WERI-Rb-1 (cell line): ENCODE measurements around the gene NTRK2.

ENCODE experiments used
- DNase-seq: peaks from one replicate; pipeline ENCODE4 v3.0.0-alpha.2; 2020
- H3K27ac ChIP-seq: fragments of 250-450 bp; sonication (Bioruptor Pico); 2 replicates; pipeline ENCODE4 v1.5.1; 2020; ENCODE audit warnings: mild to moderate bottlenecking, moderate library complexity
- H3K27me3 ChIP-seq: fragments of 250-450 bp; sonication (Bioruptor Pico); 2 replicates; pipeline ENCODE4 v1.5.1; 2021; ENCODE audit warnings: mild to moderate bottlenecking, low read depth, moderate library complexity; ENCODE audit not compliant: insufficient read depth, severe bottlenecking
- H3K36me3 ChIP-seq: fragments of 250-450 bp; sonication (Bioruptor Pico); 2 replicates; pipeline ENCODE4 v1.5.1; 2020; ENCODE audit warnings: mild to moderate bottlenecking, moderate library complexity
- H3K4me3 ChIP-seq: 2 replicates; pipeline ENCODE4 v1.5.1; 2011; ENCODE audit warnings: low read depth, mild to moderate bottlenecking, control low read depth, low read length
- H3K9me3 ChIP-seq: fragments of 250-450 bp; sonication (Bioruptor Pico); 2 replicates; pipeline ENCODE4 v1.5.1; 2021; ENCODE audit warnings: mild to moderate bottlenecking, moderate library complexity; ENCODE audit not compliant: severe bottlenecking
- CTCF ChIP-seq: IDR thresholded peaks from 2 replicates; pipeline ENCODE4 v1.5.1; 2011; ENCODE audit warnings: low read depth, mild to moderate bottlenecking, control low read depth, inconsistent platforms, low read length

Gene NTRK2

DNA sequence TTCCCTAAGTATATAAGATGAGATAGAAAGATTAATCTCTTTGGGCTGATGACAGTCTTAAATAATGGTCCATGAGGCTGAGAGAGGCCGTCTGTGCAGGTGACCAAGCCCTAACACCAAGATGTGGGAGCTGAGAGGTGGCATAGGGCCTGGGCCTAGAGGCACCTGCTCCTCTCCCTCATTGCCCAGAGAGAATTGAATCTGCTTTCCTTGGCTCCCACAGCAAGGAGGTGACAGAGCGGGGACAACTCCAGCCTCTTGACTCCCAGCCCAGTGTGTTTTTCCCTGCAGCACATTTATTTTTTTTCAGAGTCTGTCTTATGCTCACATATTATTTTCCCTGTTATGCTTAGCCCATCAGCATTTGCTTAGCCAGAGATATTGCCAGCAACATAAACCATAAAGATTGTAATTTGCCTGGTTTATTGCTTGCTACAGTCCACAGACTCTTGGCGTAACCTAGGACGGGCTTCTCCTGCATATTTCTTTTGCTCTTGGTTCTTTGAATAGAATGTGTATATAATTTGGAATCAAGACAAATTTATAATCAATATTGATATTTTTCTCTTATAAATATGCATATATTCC lies 105.6 kb downstream of the NTRK2 start:
- no peak overlapping the region for H3K27ac ChIP-seq
- no peak for TF ChIP-seq CTCF
- DNase-seq, result no peak

DNA sequence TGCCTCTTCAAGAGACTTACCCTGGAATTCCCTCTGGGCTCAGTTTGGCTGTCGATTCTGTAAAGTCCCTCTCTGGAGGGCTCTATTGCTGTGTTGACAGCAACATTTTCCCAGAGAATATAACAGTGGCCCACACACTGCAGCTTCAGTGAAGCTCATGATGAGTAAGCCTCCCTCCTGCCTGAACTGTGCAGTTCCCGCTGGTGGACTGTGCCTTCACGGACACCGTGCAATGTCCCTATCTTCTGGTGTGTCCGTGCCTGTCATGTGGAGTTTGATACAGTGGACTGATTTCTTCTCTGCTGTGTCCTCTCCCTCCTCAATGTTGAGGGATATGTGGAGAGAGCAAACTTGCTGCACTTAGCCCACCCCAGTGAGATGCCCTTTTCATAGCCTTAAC lies 109.0 kb downstream of the NTRK2 start:
- no peak for TF ChIP-seq CTCF
- Histone ChIP-seq H3K27ac (no peak overlapping the region), H3K9me3 (no peaks in the 10 kb centered on the region)

More for the DNA sequence above, 105.6 kb downstream of the NTRK2 start:
- Histone ChIP-seq H3K9me3 (no peaks in the 10 kb centered on the region), H3K36me3 (no peaks in the 10 kb centered on the region), H3K27me3 (peaks cover 72% of the 10 kb centered on the region), H3K4me3 (no peak overlapping the region)

GRCh38 chr9:84779883-84780282 lies 110.4 kb downstream of the NTRK2 start:
- no peak overlapping the region for H3K27ac ChIP-seq
- no peak for TF ChIP-seq CTCF

More for the DNA sequence above, 109.0 kb downstream of the NTRK2 start:
- H3K4me3 ChIP-seq, result no peak overlapping the region
- no peak for DNase-seq
- no peaks in the 10 kb centered on the region for H3K36me3 ChIP-seq
- peaks cover 88% of the 10 kb centered on the region for H3K27me3 ChIP-seq

GRCh38 chr9:84780385-84780784 lies 110.9 kb downstream of the NTRK2 start:
- no peak for TF ChIP-seq CTCF
- no peaks in the 10 kb centered on the region for H3K9me3 ChIP-seq
- no peak for DNase-seq
- H3K27ac ChIP-seq, result no peak overlapping the region
- no peaks in the 10 kb centered on the region for H3K36me3 ChIP-seq
- H3K4me3 ChIP-seq, result no peak overlapping the region
- H3K27me3 ChIP-seq, result peaks cover 79% of the 10 kb centered on the region

More at GRCh38 chr9:84779883-84780282, 110.4 kb downstream of the NTRK2 start:
- Histone ChIP-seq H3K9me3 (no peaks in the 10 kb centered on the region), H3K4me3 (no peak overlapping the region), H3K27me3 (peaks cover 79% of the 10 kb centered on the region), H3K36me3 (no peaks in the 10 kb centered on the region)
- no peak for DNase-seq

- no peak for TF ChIP-seq CTCF
- peak; percentile 7 for DNase-seq
- Histone ChIP-seq H3K27me3 (peaks cover 76% of the 10 kb centered on the region), H3K36me3 (no peaks in the 10 kb centered on the region), H3K9me3 (no peaks in the 10 kb centered on the region), H3K4me3 (no peak overlapping the region), H3K27ac (no peak overlapping the region)
Measured at GRCh38 chr9:84781458-84781857, 111.9 kb downstream of the NTRK2 start.
